Skeletal muscle satellite cell (primary cell): ENCODE results near the gene WDR26.

Source experiments
- H3K27me3 ChIP-seq: 2 replicates; pipeline ENCODE4 v1.7.0; 2013; ENCODE audit warnings: low read length; ENCODE audit not compliant: control insufficient read depth, insufficient read depth
- H3K36me3 ChIP-seq: 2 replicates; pipeline ENCODE4 v1.7.0; 2013; ENCODE audit warnings: mild to moderate bottlenecking, control low read depth, low read length; ENCODE audit not compliant: insufficient read depth
- H3K4me1 ChIP-seq: 2 replicates; pipeline ENCODE4 v1.7.0; 2013; ENCODE audit warnings: low read length; ENCODE audit not compliant: control insufficient read depth, insufficient read depth
- H3K4me2 ChIP-seq: 2 replicates; pipeline ENCODE4 v1.7.0; 2013; ENCODE audit warnings: mild to moderate bottlenecking, low read length
- H3K4me3 ChIP-seq: 2 replicates; pipeline ENCODE4 v1.7.0; 2013; ENCODE audit warnings: low read length
- H3K9ac ChIP-seq: 2 replicates; pipeline ENCODE4 v1.7.0; 2013; ENCODE audit warnings: mild to moderate bottlenecking, low read depth, low read length, moderate library complexity
- H3K9me3 ChIP-seq: replicated peaks from 2 replicates; pipeline ENCODE4 v1.7.0; 2013; ENCODE audit warnings: mild to moderate bottlenecking, control low read depth, low read length

WDR26 gene

GRCh38 chr1:224387943-224388342 lies 46.7 kb downstream of the WDR26 start:
- H3K4me3 ChIP-seq, result no peak overlapping the region
- no peak overlapping the region for H3K9ac ChIP-seq
- no peaks in the 10 kb centered on the region for H3K4me1 ChIP-seq
- no peaks in the 10 kb centered on the region for H3K9me3 ChIP-seq
- peaks cover 53% of the 10 kb centered on the region for H3K36me3 ChIP-seq
- no peak overlapping the region for H3K4me2 ChIP-seq
- H3K27me3 ChIP-seq, result no peaks in the 10 kb centered on the region

DNA sequence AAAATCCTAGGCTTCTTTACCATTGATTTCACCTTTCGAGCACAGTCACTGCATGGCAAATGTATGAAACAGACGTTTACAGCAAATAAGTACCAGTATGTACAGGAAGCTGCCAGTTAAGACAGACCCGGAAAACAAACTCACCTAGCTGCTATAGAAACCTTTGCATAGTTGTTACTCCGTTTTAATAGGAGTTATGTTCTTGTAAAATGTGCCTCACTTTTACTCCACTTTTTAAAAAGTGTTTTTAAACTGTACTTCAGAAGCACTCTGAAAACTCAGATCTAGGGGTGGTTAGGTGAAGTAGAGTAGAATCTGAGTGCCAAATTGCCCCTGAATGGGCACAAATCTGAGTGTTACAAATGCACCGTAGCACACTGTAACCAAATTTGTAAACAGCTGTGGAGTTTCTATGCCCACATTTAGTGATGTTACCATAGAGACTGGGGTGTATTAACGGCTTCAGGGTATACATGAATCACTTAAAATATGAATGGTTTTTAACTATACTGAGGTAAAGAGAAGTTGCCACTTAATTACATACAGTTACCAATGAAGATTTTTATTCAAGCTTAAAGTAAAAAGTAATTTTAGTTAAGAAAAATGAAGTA lies 47.2 kb downstream of the WDR26 start:
- H3K4me1 ChIP-seq, result no peaks in the 10 kb centered on the region
- no peak overlapping the region for H3K4me3 ChIP-seq
- no peaks in the 10 kb centered on the region for H3K9me3 ChIP-seq
- H3K4me2 ChIP-seq, result no peak overlapping the region
- H3K9ac ChIP-seq, result no peak overlapping the region
- peaks cover 48% of the 10 kb centered on the region for H3K36me3 ChIP-seq
- no peaks in the 10 kb centered on the region for H3K27me3 ChIP-seq

DNA sequence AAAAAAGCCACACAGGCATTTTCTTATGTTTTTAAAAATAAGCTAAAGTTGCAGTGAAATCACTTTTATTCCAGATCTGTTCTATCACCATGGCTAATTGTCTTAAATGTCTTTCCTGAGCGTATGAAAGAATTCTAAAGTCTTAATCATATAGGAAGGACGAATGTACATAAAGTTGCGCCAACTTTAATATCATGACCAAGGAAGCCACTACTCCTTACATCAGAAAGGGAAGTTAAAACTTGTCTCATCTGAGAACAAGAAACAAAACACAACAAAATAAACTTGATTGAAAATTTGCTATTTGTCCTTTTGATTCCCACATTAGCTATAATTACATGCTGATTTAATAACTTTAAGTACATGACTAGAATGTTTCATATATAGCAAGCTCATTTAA lies 51.4 kb downstream of the WDR26 start:
- Histone ChIP-seq H3K36me3 (peaks cover 19% of the 10 kb centered on the region), H3K4me2 (no peak overlapping the region), H3K4me1 (no peaks in the 10 kb centered on the region), H3K27me3 (no peaks in the 10 kb centered on the region), H3K4me3 (no peak overlapping the region), H3K9me3 (no peaks in the 10 kb centered on the region), H3K9ac (no peak overlapping the region)

- Histone ChIP-seq H3K4me2 (no peak overlapping the region), H3K9me3 (no peaks in the 10 kb centered on the region), H3K4me1 (peaks cover 11% of the 10 kb centered on the region), H3K27me3 (no peaks in the 10 kb centered on the region), H3K36me3 (peaks cover 16% of the 10 kb centered on the region), H3K9ac (no peak overlapping the region), H3K4me3 (no peak overlapping the region)
Observed at GRCh38 chr1:224381880-224382548, 52.6 kb downstream of the WDR26 start.

DNA sequence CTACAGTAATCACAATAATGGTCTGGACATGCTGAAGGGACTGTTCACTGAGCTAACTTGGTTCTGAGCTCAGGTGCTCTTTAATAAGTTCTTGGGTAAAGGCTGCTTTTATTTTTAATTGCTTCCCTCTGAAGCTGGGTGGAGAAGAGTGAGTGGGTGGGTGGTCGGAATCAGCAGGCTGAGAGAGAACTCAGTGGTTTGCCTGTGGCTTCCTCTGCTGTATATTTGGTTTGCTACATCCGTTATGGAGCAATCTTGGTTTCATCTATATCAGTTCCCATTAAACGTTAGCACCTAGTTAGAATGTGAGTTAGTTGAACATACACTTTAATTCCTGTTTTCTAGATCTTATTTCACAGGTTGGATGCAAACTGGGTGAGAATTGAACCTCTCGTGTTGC lies 54.6 kb downstream of the WDR26 start:
- no peak overlapping the region for H3K4me3 ChIP-seq
- H3K36me3 ChIP-seq, result peaks cover 20% of the 10 kb centered on the region
- H3K9ac ChIP-seq, result no peak overlapping the region
- H3K4me1 ChIP-seq, result peaks cover 21% of the 10 kb centered on the region
- H3K27me3 ChIP-seq, result no peaks in the 10 kb centered on the region
- no peak overlapping the region for H3K4me2 ChIP-seq
- no peaks in the 10 kb centered on the region for H3K9me3 ChIP-seq

DNA sequence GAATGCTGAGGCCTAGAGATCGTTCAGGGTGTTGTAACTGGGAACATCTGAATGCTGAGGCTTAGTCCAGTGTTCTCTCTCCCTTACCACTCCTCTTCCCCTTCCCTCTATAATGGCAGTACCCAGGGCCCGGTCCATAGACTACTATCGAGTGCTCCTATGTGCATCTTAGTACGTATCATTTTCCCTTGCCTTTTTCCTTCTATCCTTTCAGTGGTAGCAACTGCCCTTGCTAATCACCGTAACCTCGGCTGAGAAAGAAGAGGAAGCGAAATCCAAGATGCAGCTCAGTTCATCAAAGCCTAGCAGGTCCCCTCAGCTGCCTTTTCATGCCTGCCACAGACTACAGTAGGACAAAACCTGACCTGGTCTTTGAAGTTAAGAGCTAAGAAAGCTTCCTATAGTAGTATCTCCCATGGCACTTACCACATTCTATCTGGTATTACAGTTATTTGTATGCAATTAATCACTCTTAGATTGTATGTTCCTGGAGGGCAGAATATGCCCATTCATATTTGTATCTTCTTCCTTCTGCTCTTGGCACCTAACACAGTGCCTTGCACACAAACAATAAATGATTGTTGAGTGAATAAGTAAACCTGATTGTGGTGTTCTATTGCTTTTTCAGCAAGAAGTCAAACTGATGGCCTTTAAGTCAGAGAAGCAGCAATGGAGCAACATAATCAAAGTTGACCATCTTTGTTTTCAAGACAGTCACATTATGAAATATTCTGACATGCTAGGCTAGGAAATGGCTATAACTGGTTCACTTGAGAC lies 55.6 kb downstream of the WDR26 start:
- Histone ChIP-seq H3K36me3 (peaks cover 23% of the 10 kb centered on the region), H3K4me3 (no peak overlapping the region)

DNA sequence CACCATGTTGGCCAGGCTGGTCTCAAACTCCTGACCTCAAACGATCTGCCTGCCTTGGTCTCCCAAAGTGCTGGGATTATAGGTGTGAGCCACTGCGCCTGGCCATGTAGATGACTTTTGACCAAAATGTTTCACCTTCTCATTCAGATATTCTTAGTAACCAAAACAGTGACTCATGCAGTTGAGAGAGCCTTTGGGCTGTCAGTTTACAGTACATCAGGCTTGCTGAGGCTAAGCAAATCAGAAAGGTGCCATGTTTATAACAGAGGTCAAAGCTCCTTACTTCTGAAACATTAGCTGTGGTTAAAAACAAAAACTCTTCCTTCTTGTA lies 57.0 kb downstream of the WDR26 start:
- Histone ChIP-seq H3K9me3 (no peaks in the 10 kb centered on the region), H3K4me2 (no peak overlapping the region), H3K27me3 (no peaks in the 10 kb centered on the region), H3K9ac (no peak overlapping the region), H3K4me1 (peaks cover 21% of the 10 kb centered on the region), H3K4me3 (no peak overlapping the region), H3K36me3 (peaks cover 30% of the 10 kb centered on the region)

More for the DNA sequence above, 55.6 kb downstream of the WDR26 start:
- Histone ChIP-seq H3K9me3 (no peaks in the 10 kb centered on the region), H3K4me2 (no peak overlapping the region), H3K27me3 (no peaks in the 10 kb centered on the region), H3K4me1 (peaks cover 21% of the 10 kb centered on the region), H3K9ac (no peak overlapping the region)

DNA sequence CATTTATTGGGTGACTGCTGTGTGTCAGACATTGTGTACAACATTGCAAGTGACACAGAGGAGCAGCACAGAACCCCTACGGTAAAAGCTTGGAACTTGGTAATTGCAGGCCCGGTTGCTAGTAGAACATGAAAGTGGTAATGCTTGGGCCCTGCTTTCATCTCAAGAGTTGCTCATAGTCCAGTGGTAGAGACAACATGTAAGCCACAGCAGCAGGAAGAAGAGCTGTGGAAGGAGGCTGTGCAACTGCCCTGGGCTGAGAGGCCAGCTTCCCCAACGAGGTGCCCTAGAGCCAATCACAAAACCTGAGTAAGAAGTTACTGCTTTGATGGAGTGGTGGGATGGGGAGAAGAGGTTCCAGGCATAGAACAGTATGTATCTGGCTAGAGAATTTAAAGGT lies 59.5 kb downstream of the WDR26 start:
- Histone ChIP-seq H3K9ac (no peak overlapping the region), H3K4me1 (peaks cover 21% of the 10 kb centered on the region), H3K36me3 (peaks cover 50% of the 10 kb centered on the region)

DNA sequence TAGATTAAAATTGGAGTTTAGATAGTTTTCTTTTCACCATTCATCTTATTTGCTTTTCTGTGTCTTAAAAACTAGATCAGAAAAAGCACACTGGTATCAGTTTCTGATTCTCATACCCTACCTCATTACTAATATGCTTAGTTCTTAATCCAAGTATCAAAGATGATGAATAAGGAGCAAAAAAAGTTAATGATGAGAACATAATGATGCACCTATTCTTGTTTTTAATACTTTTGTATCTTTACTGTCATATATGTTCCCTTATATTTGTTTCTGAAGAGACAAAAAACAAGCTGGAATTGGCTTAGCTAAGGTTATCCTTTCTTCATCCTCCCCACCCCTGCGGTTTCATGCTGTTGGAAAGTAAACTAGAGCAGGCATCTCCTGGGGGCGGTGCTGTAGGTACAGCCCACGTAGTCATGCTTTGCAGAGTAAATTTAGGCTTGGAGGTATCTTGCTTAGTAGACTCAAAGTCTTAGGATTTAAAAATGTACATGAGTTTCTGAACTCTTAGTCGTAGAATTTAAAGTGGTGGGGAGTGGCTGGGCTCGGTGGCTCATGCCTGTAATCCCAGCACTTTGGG lies 61.5 kb downstream of the WDR26 start:
- H3K36me3 ChIP-seq, result peaks cover 57% of the 10 kb centered on the region
- H3K27me3 ChIP-seq, result no peaks in the 10 kb centered on the region
- H3K4me1 ChIP-seq, result peaks cover 21% of the 10 kb centered on the region
- H3K4me3 ChIP-seq, result no peak overlapping the region
- H3K9me3 ChIP-seq, result no peaks in the 10 kb centered on the region
- H3K9ac ChIP-seq, result no peak overlapping the region
- H3K4me2 ChIP-seq, result no peak overlapping the region

More for the DNA sequence above, 59.5 kb downstream of the WDR26 start:
- Histone ChIP-seq H3K4me2 (no peak overlapping the region), H3K9me3 (no peaks in the 10 kb centered on the region), H3K27me3 (no peaks in the 10 kb centered on the region), H3K4me3 (no peak overlapping the region)

- no peaks in the 10 kb centered on the region for H3K4me1 ChIP-seq
- no peak overlapping the region for H3K4me2 ChIP-seq
- H3K36me3 ChIP-seq, result peaks cover 53% of the 10 kb centered on the region
- no peak overlapping the region for H3K4me3 ChIP-seq
- H3K27me3 ChIP-seq, result no peaks in the 10 kb centered on the region
- no peaks in the 10 kb centered on the region for H3K9me3 ChIP-seq
- H3K9ac ChIP-seq, result no peak overlapping the region
Observed at GRCh38 chr1:224368409-224368808, 66.2 kb downstream of the WDR26 start.

DNA sequence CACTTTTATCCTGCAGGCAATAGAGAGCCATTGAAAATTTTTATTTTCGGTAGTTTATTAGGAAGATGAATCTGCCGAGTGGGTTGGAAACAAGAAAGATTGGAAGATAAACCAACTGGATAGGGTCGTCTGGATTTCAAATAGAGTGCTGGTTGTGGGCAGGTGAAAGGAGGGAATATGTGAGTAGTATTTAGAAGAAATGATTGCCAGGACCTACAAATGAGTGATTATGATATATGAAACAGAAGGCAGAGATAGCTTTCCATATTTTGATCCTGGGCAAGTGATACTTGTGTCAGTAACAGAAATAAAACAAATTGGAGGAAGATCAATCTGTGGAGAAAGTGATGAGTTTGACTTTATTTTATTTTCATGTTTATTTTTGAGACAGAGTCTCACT lies 75.4 kb downstream of the WDR26 start:
- peaks cover 4% of the 10 kb centered on the region for H3K36me3 ChIP-seq
- no peak overlapping the region for H3K9ac ChIP-seq
- H3K4me1 ChIP-seq, result peaks cover 7% of the 10 kb centered on the region
- no peaks in the 10 kb centered on the region for H3K9me3 ChIP-seq
- no peaks in the 10 kb centered on the region for H3K27me3 ChIP-seq
- no peak overlapping the region for H3K4me3 ChIP-seq
- H3K4me2 ChIP-seq, result no peak overlapping the region
